Sigmoid colon (tissue), 4 donors: ENCODE measurements around the gene WAS.

Experiments
- CTCF ChIP-seq, 4 experiments: fragments of 450-650 bp in 3 of 4; fragments of 200-600 bp in 1 of 4; IDR thresholded peaks; one replicate each; pipeline ENCODE4 v1.5.1; 2016 to 2019; ENCODE audit warnings: antibody characterized with exemption in 4 of 4, mild to moderate bottlenecking in 3 of 4, moderate library complexity in 2 of 4
- EP300 ChIP-seq, 4 donors: sonication (generic); formaldehyde crosslinking; IDR thresholded peaks; one replicate each; pipeline ENCODE4 v1.6.1; 2017; ENCODE audit warnings: antibody characterized with exemption in 4 of 4
- POLR2AphosphoS5 ChIP-seq, 4 donors: sonication (generic); formaldehyde crosslinking; IDR thresholded peaks; one replicate each; pipeline ENCODE4 v1.6.1; 2017; ENCODE audit warnings: antibody characterized with exemption in 4 of 4

DNA sequence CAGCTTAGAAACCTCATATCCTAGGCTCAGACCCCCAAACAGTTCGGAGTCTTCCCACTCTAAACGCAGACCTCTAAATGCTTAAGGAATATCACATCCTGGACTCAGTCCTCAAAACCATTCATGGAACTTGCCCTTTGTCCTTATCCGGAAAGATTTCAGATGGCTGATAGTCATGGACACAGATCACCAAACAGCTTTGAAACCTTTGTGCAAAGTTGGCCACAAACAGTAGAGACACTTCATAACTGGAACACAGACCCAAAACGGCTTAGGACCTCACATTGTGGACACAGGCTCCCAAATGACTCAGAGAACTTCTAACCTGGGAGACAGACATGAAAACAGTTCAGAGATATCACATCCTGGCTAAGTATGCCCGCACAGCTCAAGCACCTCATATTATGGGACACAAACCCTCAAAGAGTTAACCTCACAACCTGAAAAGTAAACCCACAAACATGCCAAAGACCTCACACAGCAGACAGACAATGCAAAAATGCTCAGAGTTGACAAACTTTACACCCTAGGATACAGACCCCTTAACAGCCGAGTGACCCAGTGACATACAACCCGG, 28.4 kb downstream of the WAS start:
- TF ChIP-seq POLR2AphosphoS5 (IDR thresholded peaks at IDR 0.05), result no peak
- TF ChIP-seq CTCF (IDR thresholded peaks at IDR 0.05), result no peak
- no peak for TF ChIP-seq EP300 (IDR thresholded peaks at IDR 0.05)
